Smooth muscle cell (in vitro differentiated cells): ENCODE measurements around the gene RASAL2. TPM values are rescaled to one million over a fixed set of nuclear protein-coding genes. Genes with fewer than 3 reads are reported as not detected.

Source experiments
- DNase-seq: peaks from one replicate; lab custom pipeline; 2025; ENCODE audit not compliant: unreplicated experiment; lab: John Stamatoyannopoulos, UW
- H2AFZ ChIP-seq: fragments of 200-600 bp; sonication (generic); 2 replicates; pipeline ENCODE4 v1.6.0; 2016; ENCODE audit warnings: antibody characterized with exemption, low read depth, mild to moderate bottlenecking
- H3F3A ChIP-seq: fragments of 200-600 bp; sonication (generic); 2 replicates; pipeline ENCODE4 v1.6.0; 2017; ENCODE audit warnings: antibody characterized with exemption, low read depth
- H3K27ac ChIP-seq: fragments of 200-600 bp; sonication (generic); 2 replicates; pipeline ENCODE4 v1.5.1; 2016; ENCODE audit warnings: low read depth, mild to moderate bottlenecking
- H3K27me3 ChIP-seq: fragments of 200-600 bp; sonication (generic); 2 replicates; pipeline ENCODE4 v1.6.1; 2016; ENCODE audit warnings: low read depth, mild to moderate bottlenecking
- H3K36me3 ChIP-seq: fragments of 200-600 bp; sonication (generic); 2 replicates; pipeline ENCODE4 v1.5.1; 2016; ENCODE audit warnings: low read depth
- H3K4me1 ChIP-seq: fragments of 200-600 bp; sonication (generic); 2 replicates; pipeline ENCODE4 v1.5.1; 2016; ENCODE audit warnings: low read depth
- H3K4me2 ChIP-seq: fragments of 200-600 bp; sonication (generic); 2 replicates; pipeline ENCODE4 v1.6.0; 2016; ENCODE audit warnings: mild to moderate bottlenecking
- H3K4me3 ChIP-seq: fragments of 200-600 bp; sonication (generic); 2 replicates; pipeline ENCODE4 v1.5.1; 2016; ENCODE audit warnings: mild to moderate bottlenecking
- H3K79me2 ChIP-seq: fragments of 200-600 bp; sonication (generic); 2 replicates; pipeline ENCODE4 v1.6.0; 2016; ENCODE audit warnings: low read depth, mild to moderate bottlenecking
- H3K9ac ChIP-seq: fragments of 200-600 bp; sonication (generic); 2 replicates; pipeline ENCODE4 v1.6.0; 2016; ENCODE audit warnings: low read depth
- H3K9me3 ChIP-seq: fragments of 200-600 bp; sonication (generic); replicated peaks from 2 replicates; pipeline ENCODE4 v1.5.1; 2016; ENCODE audit warnings: low read depth
- H4K20me1 ChIP-seq: fragments of 200-600 bp; sonication (generic); 2 replicates; pipeline ENCODE4 v1.6.0; 2016; ENCODE audit warnings: low read depth
- CTCF ChIP-seq: fragments of 200-600 bp; sonication (generic); IDR thresholded peaks from 2 replicates; pipeline ENCODE4 v1.5.1; 2017; ENCODE audit warnings: borderline replicate concordance, mild to moderate bottlenecking, antibody characterized with exemption; ENCODE audit not compliant: insufficient read depth, poor library complexity, severe bottlenecking
- WGBS: methylation state at CpG from one replicate; pipeline ENCODE4 v1.1.7; 2016; ENCODE audit warnings: low lambda C conversion rate; 5-methylcytosine and 5-hydroxymethylcytosine counted together
- polyA plus RNA-seq: library from polyadenylated mRNA; unstranded; fragments of >200 nt; fragmentation: Nextera tagmentation; extraction: Ambion mirVana; gene quantifications from 2 replicates; pipeline ENCODE4 v1.2.1, GENCODE V29; 2016
- total RNA-seq: library from RNA; depleted of rRNA; stranded (reverse); fragments of >200 nt; gene quantifications from 2 replicates; pipeline ENCODE4 v1.2.3, GENCODE V29; 2014

RASAL2 gene
- total and polyA plus RNA-seq, 2 experiments from 2014 or later, result 4.3 to 17.6 TPM

GRCh38 chr1:178418284-178418955 lies 324.5 kb downstream of the RASAL2 start:
- Histone ChIP-seq H2AFZ (no peak overlapping the region), H3K79me2 (no peaks in the 10 kb centered on the region), H3K27me3 (no peaks in the 10 kb centered on the region), H3K27ac (peak overlapping the region; percentile 73), H4K20me1 (peaks cover 9% of the 10 kb centered on the region), H3K36me3 (no peaks in the 10 kb centered on the region), H3K4me3 (no peak overlapping the region), H3K4me1 (no peaks in the 10 kb centered on the region), H3F3A (no peaks in the 10 kb centered on the region), H3K9ac (no peak overlapping the region), H3K4me2 (no peak overlapping the region), H3K9me3 (peaks cover 4% of the 10 kb centered on the region)
- no peak for DNase-seq
- no peak for TF ChIP-seq CTCF
- WGBS, result 92% methylated on average over 1 of the region's 1 CpG

GRCh38 chr1:178434360-178434759 lies 340.5 kb downstream of the RASAL2 start:
- Histone ChIP-seq H3K27ac (peak overlapping the region; percentile 68), H4K20me1 (no peaks in the 10 kb centered on the region), H3K27me3 (no peaks in the 10 kb centered on the region), H3K4me2 (no peak overlapping the region), H2AFZ (no peak overlapping the region), H3K4me1 (no peaks in the 10 kb centered on the region), H3K9me3 (no peaks in the 10 kb centered on the region), H3K9ac (no peak overlapping the region), H3K79me2 (no peaks in the 10 kb centered on the region), H3F3A (no peaks in the 10 kb centered on the region), H3K4me3 (no peak overlapping the region), H3K36me3 (no peaks in the 10 kb centered on the region)
- 70% methylated on average over 1 of the region's 1 CpG for WGBS
- TF ChIP-seq CTCF, result no peak
- DNase-seq, result no peak

DNA sequence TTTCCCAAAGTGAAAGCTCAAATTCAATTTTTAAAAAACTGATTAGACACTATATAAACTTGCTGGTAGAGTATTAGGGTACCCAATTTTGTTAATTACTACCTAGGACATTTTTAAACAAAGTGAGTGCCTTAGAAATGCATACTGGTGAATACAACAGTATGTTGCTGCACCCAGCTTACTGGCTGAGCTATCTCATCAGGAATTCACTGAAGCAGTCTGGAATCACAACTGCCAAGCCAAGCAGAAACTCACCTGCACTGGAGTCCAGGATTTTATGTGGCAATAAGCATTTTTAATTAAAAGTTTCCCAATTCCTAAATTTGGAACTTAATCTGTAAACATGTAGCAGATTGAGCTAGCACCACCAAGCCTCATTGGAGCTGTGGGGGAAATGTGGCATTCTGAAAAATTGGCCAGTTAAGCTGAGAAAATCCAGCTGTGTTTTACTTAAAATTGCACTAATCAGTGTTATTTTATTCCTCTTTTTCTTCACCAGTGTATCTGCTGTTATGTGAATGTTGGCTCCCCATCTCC lies 341.1 kb downstream of the RASAL2 start:
- no peak for TF ChIP-seq CTCF
- H3K4me1 ChIP-seq, result no peaks in the 10 kb centered on the region
- no peaks in the 10 kb centered on the region for H3K36me3 ChIP-seq
- H3K4me2 ChIP-seq, result peak overlapping the region; percentile 37
- no peaks in the 10 kb centered on the region for H4K20me1 ChIP-seq
- H3K4me3 ChIP-seq, result no peak overlapping the region
- H3K27me3 ChIP-seq, result no peaks in the 10 kb centered on the region
- no peak overlapping the region for H3K9ac ChIP-seq
- no peaks in the 10 kb centered on the region for H3K79me2 ChIP-seq
- H3F3A ChIP-seq, result no peaks in the 10 kb centered on the region
- H3K27ac ChIP-seq, result peak overlapping the region; percentile 68
- DNase-seq, result no peak
- H2AFZ ChIP-seq, result no peak overlapping the region
- H3K9me3 ChIP-seq, result no peaks in the 10 kb centered on the region

GRCh38 chr1:178436899-178437298 lies 343.0 kb downstream of the RASAL2 start:
- no peaks in the 10 kb centered on the region for H3K79me2 ChIP-seq
- H3K9me3 ChIP-seq, result no peaks in the 10 kb centered on the region
- 93% methylated on average over 2 of the region's 2 CpGs for WGBS
- H3K27me3 ChIP-seq, result no peaks in the 10 kb centered on the region
- no peaks in the 10 kb centered on the region for H3F3A ChIP-seq
- no peak overlapping the region for H3K27ac ChIP-seq
- H3K4me1 ChIP-seq, result no peaks in the 10 kb centered on the region
- H3K36me3 ChIP-seq, result peaks cover 17% of the 10 kb centered on the region
- no peaks in the 10 kb centered on the region for H4K20me1 ChIP-seq
- TF ChIP-seq CTCF, result no peak
- H3K4me2 ChIP-seq, result no peak overlapping the region
- no peak overlapping the region for H3K9ac ChIP-seq
- no peak overlapping the region for H2AFZ ChIP-seq
- no peak overlapping the region for H3K4me3 ChIP-seq
- no peak for DNase-seq
